Activated CD8-positive, alpha-beta memory T cell treated with anti-CD3 and anti-CD28 coated beads for 36 hours (primary cell): ENCODE results near the gene RPL31. TPM values are rescaled to one million over a fixed set of nuclear protein-coding genes. Genes with fewer than 3 reads are reported as not detected.

Experiments
- CTCF ChIA-PET: fragments of 350-600 bp; sonication (Branson Sonifier 250); formaldehyde crosslinking; loops from one replicate; lab custom pipeline; 2021; ENCODE audit warnings: antibody characterized with exemption; lab: Charles Lee
- POLR2A ChIA-PET: fragments of 350-600 bp; sonication (Branson Sonifier 250); formaldehyde crosslinking; loops from one replicate; lab custom pipeline; 2021; ENCODE audit warnings: antibody characterized with exemption; lab: Charles Lee
- total RNA-seq, 2 experiments: library from RNA; stranded (reverse); gene quantifications; one replicate each; pipeline ENCODE4 v1.2.3, GENCODE V29; 2021

Gene RPL31
- total RNA-seq, 2 experiments from 2014 or later: 1,384 to 1,418 TPM

GRCh38 chr2:100972452-100972851, 29.6 kb upstream of the RPL31 start:
- POLR2A ChIA-PET: no interaction called here
- CTCF ChIA-PET: no interaction called here

GRCh38 chr2:100974712-100975520, 27.2 kb upstream of the RPL31 start:
- CTCF ChIA-PET: no interaction called here

GRCh38 chr2:100975521-100975785, 26.6 kb upstream of the RPL31 start:
- ChIA-PET POLR2A (no interaction called here), CTCF (no interaction called here)

More at GRCh38 chr2:100974712-100975520, 27.2 kb upstream of the RPL31 start:
- POLR2A ChIA-PET: no interaction called here

- ChIA-PET POLR2A (no interaction called here), CTCF (no interaction called here)
These were observed 26.0 kb upstream of the RPL31 start for GRCh38 chr2:100976061-100976460.

GRCh38 chr2:100976645-100977391, 25.3 kb upstream of the RPL31 start:
- ChIA-PET CTCF (no interaction called here), POLR2A (no interaction called here)

GRCh38 chr2:100977511-100977910, 24.6 kb upstream of the RPL31 start:
- POLR2A ChIA-PET: no interaction called here
- CTCF ChIA-PET: no interaction called here

- POLR2A ChIA-PET: no interaction called here
These were observed 23.4 kb upstream of the RPL31 start for GRCh38 chr2:100978582-100979191.

GRCh38 chr2:100980046-100980445, 22.0 kb upstream of the RPL31 start:
- ChIA-PET POLR2A (no interaction called here), CTCF (no interaction called here)

More at GRCh38 chr2:100978582-100979191, 23.4 kb upstream of the RPL31 start:
- CTCF ChIA-PET: no interaction called here

- ChIA-PET CTCF (no interaction called here), POLR2A (no interaction called here)
These were observed 21.1 kb upstream of the RPL31 start for GRCh38 chr2:100981011-100981410.

GRCh38 chr2:100982431-100982861, 19.6 kb upstream of the RPL31 start:
- CTCF ChIA-PET: interaction anchor here (0.9 kb wide), 1 partner anchor 63 kb away, joined by 4 read pairs; no protein-coding TSS in a partner anchor

GRCh38 chr2:100983201-100983600, 18.9 kb upstream of the RPL31 start:
- ChIA-PET POLR2A (no interaction called here), CTCF (no interaction called here)

More at GRCh38 chr2:100982431-100982861, 19.6 kb upstream of the RPL31 start:
- POLR2A ChIA-PET: no interaction called here

GRCh38 chr2:100983684-100984310, 18.3 kb upstream of the RPL31 start:
- ChIA-PET CTCF (no interaction called here), POLR2A (no interaction called here)

- ChIA-PET POLR2A (no interaction called here), CTCF (interaction anchor here (0.6 to 1.2 kb wide), 3 partner anchors 83 to 375 kb away, joined by 3 to 5 read pairs (median 3); no protein-coding TSS in a partner anchor)
These were observed 17.2 kb upstream of the RPL31 start for GRCh38 chr2:100984892-100985307.

GRCh38 chr2:100986157-100986556, 15.9 kb upstream of the RPL31 start:
- CTCF ChIA-PET: interaction anchor here (0.9 to 1.2 kb wide), 3 partner anchors 9 to 376 kb away, joined by 3 to 5 read pairs (median 3); no protein-coding TSS in a partner anchor
- POLR2A ChIA-PET: no interaction called here

- ChIA-PET CTCF (interaction anchor here (0.5 to 0.6 kb wide), 2 partner anchors 380 to 533 kb away, joined by 3 read pairs; no protein-coding TSS in a partner anchor), POLR2A (no interaction called here)
These were observed 14.6 kb upstream of the RPL31 start for GRCh38 chr2:100987536-100987935.

- CTCF ChIA-PET: interaction anchor here (0.5 to 0.6 kb wide), 2 partner anchors 380 to 533 kb away, joined by 3 read pairs; no protein-coding TSS in a partner anchor
- POLR2A ChIA-PET: no interaction called here
These were observed 14.1 kb upstream of the RPL31 start for GRCh38 chr2:100987974-100988373.

- ChIA-PET CTCF (no interaction called here), POLR2A (no interaction called here)
These were observed 13.3 kb upstream of the RPL31 start for GRCh38 chr2:100988630-100989417.

- ChIA-PET CTCF (no interaction called here), POLR2A (no interaction called here)
These were observed 12.4 kb upstream of the RPL31 start for GRCh38 chr2:100989666-100990065.

- ChIA-PET CTCF (no interaction called here), POLR2A (no interaction called here)
These were observed 11.9 kb upstream of the RPL31 start for GRCh38 chr2:100990166-100990565.
